K562 (cell line): Measurements from ENCODE around the gene SPHK2. TPM values are rescaled to one million over a fixed set of nuclear protein-coding genes. Genes with fewer than 3 reads are reported as not detected.

Experiments used
- CREB1 ChIP-seq, 2 experiments: sonication (generic) in 1 of 2; formaldehyde crosslinking in 1 of 2; IDR thresholded peaks; 2 replicates each; pipeline versions ENCODE4 v1.6.1 to v1.8.0; 2012 to 2022; ENCODE audit warnings: inconsistent platforms in 1 of 2, mild to moderate bottlenecking in 1 of 2, missing genetic modification reagents in 1 of 2, moderate library complexity in 1 of 2
- EHMT2 ChIP-seq: fragments of 450-650 bp; IDR thresholded peaks from 2 replicates; pipeline ENCODE4 v1.6.1; 2018; ENCODE audit warnings: antibody characterized with exemption
- ELF1 ChIP-seq: fragments of 200-800 bp; sonication (Bioruptor generic); IDR thresholded peaks from 2 replicates; pipeline ENCODE4 v1.6.1; 2016; ENCODE audit warnings: missing genetic modification characterization, missing compliant biosample characterization
- ETS2 ChIP-seq: IDR thresholded peaks from 2 replicates; pipeline ENCODE4 v1.6.1; 2016; ENCODE audit warnings: borderline replicate concordance, missing genetic modification characterization, mild to moderate bottlenecking, moderate library complexity, missing compliant biosample characterization; ENCODE audit not compliant: poor library complexity, severe bottlenecking
- KAT2B ChIP-seq: IDR thresholded peaks from one replicate; pipeline ENCODE4 v1.6.1; 2012; ENCODE audit warnings: low read depth, mild to moderate bottlenecking, control low read depth, inconsistent platforms, low read length, moderate library complexity
- LARP7 ChIP-seq: fragments of 450-650 bp; IDR thresholded peaks from 2 replicates; pipeline ENCODE4 v1.6.1; 2016
- POLR3G ChIP-seq: IDR thresholded peaks from 2 replicates; pipeline ENCODE4 v1.6.1; 2011; ENCODE audit not compliant: insufficient read length, insufficient replicate concordance; ENCODE audit errors: extremely low read depth
- RHOXF2B ChIP-seq: fragments of 250-450 bp; sonication (Bioruptor Pico); conservative IDR thresholded peaks from 2 replicates; pipeline ENCODE4 v1.5.1; 2021
- SFPQ ChIP-seq: fragments of 200-400 bp; formaldehyde crosslinking; IDR thresholded peaks from 2 replicates; pipeline ENCODE4 v1.6.1; 2017; ENCODE audit warnings: mild to moderate bottlenecking, low read depth, low read length, moderate library complexity
- SMC3 ChIP-seq: conservative IDR thresholded peaks from 2 replicates; pipeline ENCODE4 v1.6.1; 2011; ENCODE audit warnings: low read depth, low read length, improper control_type of control experiment; ENCODE audit not compliant: insufficient read depth
- XRCC4 ChIP-seq: IDR thresholded peaks from one replicate; pipeline ENCODE4 v1.6.1; 2011; ENCODE audit not compliant: insufficient read depth, insufficient read length; ENCODE audit errors: extremely low read depth
- YY1 ChIP-seq, 3 experiments: IDR thresholded peaks; 2 replicates each; pipeline ENCODE4 v1.6.1; 2011; ENCODE audit warnings: low read length in 2 of 3, mild to moderate bottlenecking in 2 of 3, moderate library complexity in 2 of 3, borderline replicate concordance in 1 of 3, control low read depth in 1 of 3, low read depth in 1 of 3; ENCODE audit not compliant: insufficient read depth in 3 of 3, insufficient replicate concordance in 2 of 3, control insufficient read depth in 1 of 3, insufficient read length in 1 of 3; ENCODE audit errors: extremely low read depth in 1 of 3
- ZBTB1 ChIP-seq: sonication (generic); formaldehyde crosslinking; IDR thresholded peaks from 2 replicates; pipeline ENCODE4 v1.8.1; 2023; ENCODE audit warnings: missing genetic modification reagents, low read depth, mild to moderate bottlenecking, borderline replicate concordance
- ZBTB26 ChIP-seq: fragments of 450-650 bp; formaldehyde crosslinking; IDR thresholded peaks from 2 replicates; pipeline ENCODE4 v1.4.0; 2022; ENCODE audit warnings: missing genetic modification characterization
- ZNF134 ChIP-seq: fragments of 250-450 bp; sonication (Bioruptor Pico); conservative IDR thresholded peaks from 2 replicates; pipeline ENCODE4 v1.4.0; 2020
- ZNF3 ChIP-seq: fragments of 250-450 bp; sonication (Bioruptor Pico); IDR thresholded peaks from 2 replicates; pipeline ENCODE4 v1.5.0; 2021; ENCODE audit warnings: mild to moderate bottlenecking, moderate library complexity
- ZNF511 ChIP-seq: sonication (generic); formaldehyde crosslinking; IDR thresholded peaks from 2 replicates; pipeline ENCODE4 v1.8.0; 2022; ENCODE audit warnings: mild to moderate bottlenecking, missing genetic modification reagents
- polyA plus RNA-seq, 8 experiments: library from polyadenylated mRNA; depleted of rRNA in 4 of 8; stranded (reverse) in 5 of 8; unstranded in 3 of 8; fragments of >200 nt; fragmentation: Nextera tagmentation in 2 of 8; fragmentation: Illumina TruSeq in 1 of 8; extraction: Ambion mirVana in 2 of 8; extraction: Trizol in 1 of 8; gene quantifications; 2 replicates each; pipeline versions ENCODE4 v1.2.1 to v1.2.3, GENCODE V29; 2011 to 2014; ENCODE audit warnings: inconsistent platforms in 1 of 8, missing spikeins in 1 of 8
- total RNA-seq, 7 experiments: library from RNA; depleted of rRNA in 6 of 7; stranded (reverse); fragments of >200 nt in 6 of 7; fragmentation: Illumina TruSeq in 2 of 7; extraction: Trizol in 2 of 7; gene quantifications; 2 replicates each; pipeline versions ENCODE4 v1.2.1 to v1.2.3, GENCODE V29; 2011 to 2021; ENCODE audit warnings: low replicate concordance in 1 of 7
- TF ChIP-seq, protein P1 (sequence below): fragments of 250-450 bp; sonication (Bioruptor Pico); IDR thresholded peaks from 2 replicates; pipeline ENCODE4 v1.5.0; 2020; ENCODE audit warnings: mild to moderate bottlenecking
- TF ChIP-seq, protein P2 (sequence below): fragments of 200-800 bp; sonication (Bioruptor generic); IDR thresholded peaks from 2 replicates; pipeline ENCODE4 v1.6.1; 2017; ENCODE audit warnings: missing genetic modification characterization, missing compliant biosample characterization

SPHK2 gene
- total and polyA plus RNA-seq, 9 of the 15 experiments (the other 6 are each of a cell fraction or from before 2014, with no cell fraction given) = 0.10 to 15.2 (median 2.9) TPM

DNA sequence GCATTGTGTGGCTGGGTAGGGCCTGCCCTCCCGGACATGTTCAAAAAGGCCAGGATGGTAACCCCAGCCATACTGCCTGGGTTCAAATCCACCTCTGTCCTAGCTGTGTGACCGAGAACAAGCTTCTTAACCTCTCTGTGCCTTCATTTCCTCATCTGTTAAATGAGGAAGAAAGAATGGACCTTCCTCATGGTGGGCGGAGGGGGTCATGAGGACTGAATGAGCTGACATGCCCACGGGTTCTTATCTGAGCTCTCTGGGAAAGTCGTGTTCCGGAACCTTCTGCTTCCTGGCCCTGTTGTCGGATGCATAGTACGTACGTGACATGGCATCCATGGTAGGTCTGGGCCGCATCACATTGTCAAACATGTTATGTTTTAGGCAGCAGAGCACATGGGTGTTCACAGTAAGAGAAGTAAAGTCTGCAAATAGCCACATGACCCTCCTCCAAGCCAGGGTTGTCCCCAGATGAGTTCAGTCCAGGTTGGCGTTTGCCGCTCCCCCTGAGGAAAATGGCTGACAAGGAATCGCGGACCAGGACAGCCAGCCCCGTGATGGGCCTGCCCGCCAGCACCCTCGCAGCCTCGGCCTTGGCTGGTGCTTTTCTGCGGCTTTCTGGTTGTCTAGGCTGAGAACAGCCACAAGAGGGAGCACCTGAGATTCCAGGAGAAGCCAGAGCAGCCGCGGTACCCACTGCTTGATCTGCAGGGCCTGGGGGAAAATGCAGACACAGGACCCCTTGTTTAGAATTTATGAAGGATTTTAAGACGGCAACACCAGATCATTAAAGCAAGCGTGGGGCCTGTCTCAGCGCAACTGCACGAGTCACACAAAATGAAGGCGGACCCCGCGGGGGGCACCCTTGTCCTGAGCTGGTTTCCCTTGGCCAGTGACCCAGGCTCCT lies 55.9 kb downstream of the SPHK2 start (continued):
- TF ChIP-seq KAT2B (no peak), ZBTB26 (CRISPR knock-in tag) (no peak), EHMT2 (no peak), ZNF3 (CRISPR knock-in tag) (no peak), SMC3 (peak; percentile 94), ELF1 (tag) (no peak), YY1 (IDR thresholded peaks at IDR 0.05; ENCODE audit: borderline replicate concordance in 1 of 3, control insufficient read depth in 1 of 3, extremely low read depth in 1 of 3, insufficient read depth in 3 of 3, insufficient read length in 1 of 3, insufficient replicate concordance in 2 of 3, low read depth in 1 of 3, low read length in 2 of 3) (peak in 2 of 3 experiments; percentile 66), ZNF134 (no peak), RHOXF2B (CRISPR knock-in tag) (no peak), LARP7 (no peak), ETS2 (tag) (no peak), POLR3G (no peak), SFPQ (no peak), XRCC4 (no peak), CREB1 (IDR thresholded peaks at IDR 0.05) (no peak), CREB1 (CRISPR knock-in tag; IDR thresholded peaks at IDR 0.05) (no peak), ZBTB1 (CRISPR knock-in tag) (no peak), ZNF511 (CRISPR knock-in tag) (0 out of 2 replicates have a peak, but pooled peaks have one; percentile 53)
- TF ChIP-seq, protein P1, sequence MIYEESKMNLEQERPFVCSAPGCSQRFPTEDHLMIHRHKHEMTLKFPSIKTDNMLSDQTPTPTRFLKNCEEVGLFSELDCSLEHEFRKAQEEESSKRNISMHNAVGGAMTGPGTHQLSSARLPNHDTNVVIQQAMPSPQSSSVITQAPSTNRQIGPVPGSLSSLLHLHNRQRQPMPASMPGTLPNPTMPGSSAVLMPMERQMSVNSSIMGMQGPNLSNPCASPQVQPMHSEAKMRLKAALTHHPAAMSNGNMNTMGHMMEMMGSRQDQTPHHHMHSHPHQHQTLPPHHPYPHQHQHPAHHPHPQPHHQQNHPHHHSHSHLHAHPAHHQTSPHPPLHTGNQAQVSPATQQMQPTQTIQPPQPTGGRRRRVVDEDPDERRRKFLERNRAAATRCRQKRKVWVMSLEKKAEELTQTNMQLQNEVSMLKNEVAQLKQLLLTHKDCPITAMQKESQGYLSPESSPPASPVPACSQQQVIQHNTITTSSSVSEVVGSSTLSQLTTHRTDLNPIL (CRISPR knock-in tag) = no peak
- TF ChIP-seq, protein P2, sequence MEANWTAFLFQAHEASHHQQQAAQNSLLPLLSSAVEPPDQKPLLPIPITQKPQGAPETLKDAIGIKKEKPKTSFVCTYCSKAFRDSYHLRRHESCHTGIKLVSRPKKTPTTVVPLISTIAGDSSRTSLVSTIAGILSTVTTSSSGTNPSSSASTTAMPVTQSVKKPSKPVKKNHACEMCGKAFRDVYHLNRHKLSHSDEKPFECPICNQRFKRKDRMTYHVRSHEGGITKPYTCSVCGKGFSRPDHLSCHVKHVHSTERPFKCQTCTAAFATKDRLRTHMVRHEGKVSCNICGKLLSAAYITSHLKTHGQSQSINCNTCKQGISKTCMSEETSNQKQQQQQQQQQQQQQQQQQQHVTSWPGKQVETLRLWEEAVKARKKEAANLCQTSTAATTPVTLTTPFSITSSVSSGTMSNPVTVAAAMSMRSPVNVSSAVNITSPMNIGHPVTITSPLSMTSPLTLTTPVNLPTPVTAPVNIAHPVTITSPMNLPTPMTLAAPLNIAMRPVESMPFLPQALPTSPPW = no peak; the same call in 1 of the 2 replicates
